ENCODE data around the gene CERKL.
"Not testable (repeated sequence)": the region's sequence is repeated elsewhere in the genome, so short reads cannot be mapped to it uniquely, and the experiment has no call there.

The CERKL gene

DNA sequence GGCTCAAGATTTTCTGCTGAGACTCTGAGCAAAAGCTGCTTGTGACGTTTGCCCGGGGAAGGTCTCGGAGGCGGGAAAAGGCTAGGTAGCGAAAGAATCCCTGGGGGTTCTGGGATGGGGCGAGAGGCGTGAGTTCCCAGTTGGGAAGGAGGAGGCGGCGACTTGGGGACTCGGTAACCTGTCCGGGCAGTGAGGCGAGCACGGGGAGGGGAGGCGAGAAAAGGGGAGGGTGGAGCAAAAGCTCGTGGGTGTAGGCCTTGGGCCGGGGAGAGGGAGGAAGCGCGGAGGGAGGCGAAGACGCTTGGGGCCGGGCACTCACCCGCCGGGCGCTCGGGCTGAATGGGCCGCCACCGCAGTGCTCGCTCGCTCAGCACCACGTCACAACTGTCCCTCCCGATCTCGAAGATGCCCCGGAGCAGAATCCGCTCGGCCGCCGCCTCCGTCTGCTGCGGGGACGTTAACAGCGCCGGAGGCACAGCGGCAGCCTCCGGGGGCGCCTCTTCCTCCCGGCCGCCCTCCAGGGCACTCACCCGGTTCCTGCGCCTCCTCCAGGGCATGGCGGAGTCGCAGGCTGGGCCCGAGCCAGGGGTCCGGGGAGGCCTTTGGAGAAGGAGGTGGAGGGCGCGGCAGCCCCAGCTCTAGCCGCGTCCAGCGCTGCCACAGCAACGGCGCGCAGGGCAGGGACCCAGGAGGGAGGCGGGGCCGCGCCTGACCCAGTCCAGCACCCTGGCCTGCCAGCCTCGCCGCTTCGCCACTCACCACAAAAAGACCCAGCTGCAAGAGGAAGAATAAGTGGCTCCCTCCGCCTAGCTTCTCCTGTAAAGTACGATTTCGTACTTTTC is at the start of gene CERKL:
Gene CERKL, minus strand, starts transcription at position 656 of the 842 bp plus-strand sequence. Its CDS starts 99 bp downstream, at position 557.
- no peak for DNase-seq (ENCODE audit: low read depth in 1 of 2, low spot score in 1 of 2)

GRCh38 chr2:181702519-181702918 is 45.6 kb upstream of the CERKL start:
- not testable (repeated sequence) for DNase-seq (ENCODE audit: low read depth in 1 of 2, low spot score in 1 of 2)

GRCh38 chr2:181698223-181698622 is 41.3 kb upstream of the CERKL start:
- DNase-seq (ENCODE audit: low read depth in 1 of 2, low spot score in 1 of 2): no peak

DNA sequence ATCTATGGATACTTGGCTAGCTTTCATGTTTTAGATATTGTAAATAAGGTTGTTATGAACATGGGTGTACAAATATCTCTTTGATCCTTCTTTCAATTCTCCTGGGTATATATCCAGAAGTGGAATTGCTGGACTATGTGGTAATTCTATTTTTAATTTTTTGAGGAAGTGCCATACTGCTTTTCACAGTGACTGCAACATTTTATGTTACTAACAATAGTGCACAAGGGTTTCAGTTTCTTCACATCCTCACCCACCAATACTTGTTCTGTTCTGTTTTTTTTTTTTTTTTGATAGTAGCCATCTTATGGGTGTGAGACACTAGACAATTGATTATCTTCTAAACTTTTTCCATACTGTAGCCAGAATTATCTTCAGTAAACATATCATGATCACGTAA is 40.7 kb upstream of the CERKL start:
- no peak for DNase-seq (ENCODE audit: low read depth in 1 of 2, low spot score in 1 of 2)

DNA sequence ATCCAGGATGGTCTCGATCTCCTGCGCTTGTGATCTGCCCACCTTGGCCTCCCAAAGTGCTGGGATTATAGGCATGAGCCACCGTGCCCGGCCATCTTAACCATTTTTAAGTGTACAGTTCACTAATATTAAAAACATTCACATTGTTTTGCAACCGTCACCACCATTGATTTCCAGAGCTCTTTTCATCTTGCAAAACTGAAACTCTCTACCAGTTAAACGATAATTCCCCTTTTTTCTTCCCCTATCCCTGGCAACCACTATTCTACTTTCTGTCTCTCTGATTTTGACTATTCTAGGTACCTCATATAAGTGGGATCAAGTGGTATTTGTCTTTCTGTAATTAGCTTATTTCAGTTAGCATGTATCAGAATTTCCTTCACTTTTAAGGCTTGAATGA is 40.2 kb upstream of the CERKL start:
- DNase-seq (ENCODE audit: low read depth in 1 of 2, low spot score in 1 of 2): no peak

- no peak for DNase-seq (ENCODE audit: low read depth in 1 of 2, low spot score in 1 of 2)
These were observed 37.4 kb upstream of the CERKL start for GRCh38 chr2:181694271-181694670.

DNA sequence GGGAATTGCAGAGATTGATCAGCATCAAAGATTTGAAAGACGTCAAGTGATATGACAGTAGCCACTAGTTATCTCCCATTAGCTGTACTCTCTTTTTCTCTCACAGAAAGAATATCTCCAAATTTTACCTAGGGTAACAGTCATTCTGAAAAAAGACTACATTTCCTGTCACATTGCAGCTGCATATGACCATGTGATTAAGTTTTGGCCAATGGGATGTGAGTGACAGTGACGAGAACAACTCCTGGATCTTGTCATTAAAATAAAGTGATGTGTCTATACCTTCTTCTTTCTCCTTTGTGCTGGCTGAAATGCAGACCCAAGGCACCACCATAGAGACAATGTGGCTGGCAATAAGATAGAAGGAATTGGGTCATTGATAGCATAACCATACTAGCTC is 34.0 kb upstream of the CERKL start:
- no peak for DNase-seq (ENCODE audit: low read depth in 1 of 2, low spot score in 1 of 2)

DNA sequence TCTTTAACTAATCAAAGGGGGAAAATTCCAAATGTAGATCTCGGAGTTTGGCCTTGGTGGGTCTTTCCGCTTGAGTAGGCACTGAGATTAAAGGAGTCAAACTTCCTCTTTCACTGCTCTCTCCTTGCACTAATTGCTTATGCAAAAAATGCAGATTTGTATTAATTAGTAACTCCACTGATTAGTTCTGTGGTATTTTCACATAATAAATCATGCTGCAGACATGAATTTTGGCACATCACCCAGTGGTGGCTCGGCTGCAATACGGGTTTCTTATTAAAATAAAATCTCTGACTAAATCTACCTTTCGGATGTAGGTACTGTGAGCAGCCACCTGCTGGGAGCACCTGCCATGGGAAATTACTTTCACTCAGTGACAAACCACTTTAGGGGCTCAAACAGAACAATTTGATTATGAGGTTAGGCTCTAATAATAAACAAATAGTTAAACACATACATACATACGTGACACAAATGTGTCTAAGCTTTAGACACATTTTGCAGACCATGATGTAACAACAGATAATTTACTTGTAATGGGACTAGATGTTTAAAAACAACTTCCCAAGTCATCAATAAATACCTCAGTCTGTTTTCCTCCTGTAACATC is 29.8 kb upstream of the CERKL start:
- no peak for DNase-seq (ENCODE audit: low read depth in 1 of 2, low spot score in 1 of 2)

GRCh38 chr2:181685150-181685688 is 28.3 kb upstream of the CERKL start:
- DNase-seq (ENCODE audit: low read depth in 1 of 2, low spot score in 1 of 2): no peak

DNA sequence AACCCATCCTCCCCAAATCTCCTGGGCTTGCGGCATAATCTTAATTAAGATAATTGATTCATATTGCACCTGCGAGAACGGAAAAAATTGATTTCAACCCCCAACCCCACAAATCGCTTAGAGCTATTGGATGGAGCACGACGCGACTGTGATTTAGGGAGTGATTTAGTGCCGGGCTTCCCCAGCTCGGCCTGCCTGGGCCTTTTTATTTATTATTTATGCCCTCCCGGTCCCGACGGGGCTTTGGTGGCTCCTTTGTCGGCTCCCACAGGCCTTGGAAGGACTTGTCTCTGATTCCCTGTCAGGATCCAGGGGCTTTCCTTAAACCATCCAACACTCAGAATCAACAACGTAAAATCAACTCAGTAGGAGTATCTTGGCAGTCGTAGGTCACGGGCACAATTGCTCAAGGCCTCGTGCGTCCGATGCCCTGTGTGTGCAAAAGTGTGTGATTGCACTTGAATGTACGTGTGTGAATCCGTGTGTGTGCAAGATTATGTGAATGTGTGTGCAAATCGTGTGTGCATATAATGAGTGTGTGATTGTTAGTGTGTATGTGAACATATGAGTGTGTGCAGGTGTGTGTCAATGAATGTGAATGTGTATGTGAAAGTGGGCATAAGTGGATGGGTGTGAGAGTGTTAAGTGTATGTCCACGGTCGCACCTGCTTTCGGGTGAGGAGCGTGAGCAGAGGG is 27.7 kb upstream of the CERKL start:
- no peak for DNase-seq (ENCODE audit: low read depth in 1 of 2, low spot score in 1 of 2)

- no peak for DNase-seq (ENCODE audit: low read depth in 1 of 2, low spot score in 1 of 2)
These were observed 26.9 kb upstream of the CERKL start for GRCh38 chr2:181683518-181684453.

DNA sequence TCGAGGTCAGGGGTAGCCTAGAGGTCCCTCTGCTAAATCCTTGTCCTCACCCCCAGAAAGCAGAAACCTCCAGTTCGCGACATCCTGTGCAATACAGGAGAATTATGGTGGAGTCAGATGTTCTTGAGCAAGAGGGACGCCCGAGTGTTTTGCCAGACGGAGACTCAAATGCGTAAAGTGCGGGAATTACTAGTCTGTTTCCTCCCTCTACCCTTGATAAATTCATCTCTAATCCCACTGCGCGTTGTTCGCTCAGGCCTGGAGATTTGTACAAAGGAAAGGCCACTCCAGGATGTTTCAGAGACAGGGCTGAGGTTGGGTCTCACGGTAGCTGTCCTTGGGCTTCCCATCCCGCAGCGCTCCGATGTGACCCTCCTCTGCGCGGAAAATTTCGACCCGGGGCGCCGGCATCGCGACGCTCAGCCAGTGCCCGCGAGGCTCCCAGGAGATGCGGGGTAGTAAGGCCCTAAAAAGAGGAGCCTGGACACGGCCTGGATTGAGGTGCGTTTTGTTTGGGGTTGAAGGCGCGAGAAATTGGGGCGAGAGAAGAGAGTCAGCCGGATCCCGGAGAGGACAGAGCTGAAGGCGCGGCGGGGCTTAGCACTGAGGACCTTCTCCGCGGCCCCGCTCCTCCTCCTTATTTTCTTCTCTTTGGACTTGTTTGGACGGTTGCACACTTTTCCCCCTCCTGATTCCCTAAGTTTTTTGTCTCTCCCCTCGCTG is 26.1 kb upstream of the CERKL start:
- no peak for DNase-seq (ENCODE audit: low read depth in 1 of 2, low spot score in 1 of 2)

GRCh38 chr2:181682026-181682789 is 25.3 kb upstream of the CERKL start:
- no peak for DNase-seq (ENCODE audit: low read depth in 1 of 2, low spot score in 1 of 2)

DNA sequence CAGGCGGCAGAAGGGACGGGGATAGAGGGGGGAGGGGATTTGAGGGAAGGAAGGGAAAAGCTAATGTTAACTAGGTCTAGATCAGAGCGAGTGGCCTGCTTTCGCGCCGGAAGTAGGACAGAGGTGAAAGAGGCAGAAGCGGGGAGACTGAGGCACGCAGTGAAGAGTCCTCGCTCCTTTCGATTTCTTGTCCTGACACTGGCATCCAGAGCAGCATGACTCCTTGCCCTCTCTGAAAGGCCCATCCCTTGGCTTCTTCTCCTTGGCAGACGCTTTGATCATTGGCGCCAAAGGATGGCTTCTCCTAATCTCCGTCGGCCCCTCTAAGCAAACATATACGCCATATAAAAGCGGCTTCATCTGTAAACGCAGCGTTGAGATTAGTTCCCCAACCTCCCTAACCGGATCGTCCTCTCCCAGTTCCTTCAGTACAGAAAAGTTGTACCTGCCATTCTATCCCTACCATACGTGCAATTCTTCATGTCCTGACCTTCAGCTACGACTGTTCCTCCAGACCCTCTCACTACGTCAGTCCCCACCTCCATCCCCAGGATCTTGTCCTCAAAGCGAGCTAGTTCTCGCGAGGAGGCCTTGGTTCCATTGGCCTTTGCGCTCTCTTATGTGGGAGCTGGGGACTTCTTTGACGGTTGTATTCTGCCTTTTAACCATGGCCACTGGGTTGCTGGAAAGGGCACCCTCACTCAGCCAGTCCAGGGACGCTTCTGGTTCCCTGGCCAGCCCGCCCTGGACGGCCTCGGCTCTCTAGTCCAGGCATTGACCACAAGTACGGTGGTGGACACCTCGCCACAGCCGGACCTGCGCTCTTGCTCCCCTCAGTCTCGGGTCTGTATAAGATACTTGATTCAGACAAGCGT is 24.3 kb upstream of the CERKL start:
- no peak for DNase-seq (ENCODE audit: low read depth in 1 of 2, low spot score in 1 of 2)

GRCh38 chr2:181680055-181680936 is 23.4 kb upstream of the CERKL start, which contains the start of gene NEUROD1:
Gene NEUROD1 (minus strand): TSS chr2:181680517. CDS start chr2:181678860, 1,657 bp downstream.
- no peak for DNase-seq (ENCODE audit: low read depth in 1 of 2, low spot score in 1 of 2)

- no peak for DNase-seq (ENCODE audit: low read depth in 1 of 2, low spot score in 1 of 2)
These were observed 22.7 kb upstream of the CERKL start for GRCh38 chr2:181679544-181679979.

DNA sequence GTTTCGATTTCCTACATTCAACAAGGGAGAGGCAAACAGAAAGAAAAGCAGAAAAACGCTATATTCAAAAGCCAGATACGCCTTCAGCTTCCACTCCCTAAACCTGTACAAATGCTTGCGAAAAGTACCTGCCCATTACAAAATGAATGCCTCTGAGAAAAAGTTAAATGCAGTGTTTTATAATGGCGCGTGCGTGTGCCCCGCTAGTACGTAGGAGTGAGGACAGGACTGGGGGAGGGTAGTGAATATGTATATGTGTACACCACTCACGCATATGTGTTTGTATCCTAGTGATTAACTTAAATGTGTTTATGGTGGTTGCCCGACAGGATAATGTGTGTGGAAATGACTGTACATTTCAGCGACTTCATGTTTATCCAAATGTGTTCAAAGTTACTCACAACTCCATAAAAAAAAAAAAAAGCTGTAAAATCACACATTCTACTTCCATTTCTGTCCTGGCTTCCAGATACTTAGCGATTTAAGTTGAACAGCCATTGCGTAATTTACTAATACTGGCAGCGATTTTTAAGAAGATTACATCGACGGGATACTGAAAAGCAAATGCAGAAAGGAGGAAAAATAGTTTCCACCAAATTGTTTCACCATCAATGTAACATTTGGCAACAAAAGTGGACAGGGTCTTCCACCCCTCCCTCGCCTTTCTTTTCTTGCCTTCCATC is 22.1 kb upstream of the CERKL start:
- no peak for DNase-seq (ENCODE audit: low read depth in 1 of 2, low spot score in 1 of 2)
